ENCODE results near the gene FASTKD2.

Gene FASTKD2

DNA sequence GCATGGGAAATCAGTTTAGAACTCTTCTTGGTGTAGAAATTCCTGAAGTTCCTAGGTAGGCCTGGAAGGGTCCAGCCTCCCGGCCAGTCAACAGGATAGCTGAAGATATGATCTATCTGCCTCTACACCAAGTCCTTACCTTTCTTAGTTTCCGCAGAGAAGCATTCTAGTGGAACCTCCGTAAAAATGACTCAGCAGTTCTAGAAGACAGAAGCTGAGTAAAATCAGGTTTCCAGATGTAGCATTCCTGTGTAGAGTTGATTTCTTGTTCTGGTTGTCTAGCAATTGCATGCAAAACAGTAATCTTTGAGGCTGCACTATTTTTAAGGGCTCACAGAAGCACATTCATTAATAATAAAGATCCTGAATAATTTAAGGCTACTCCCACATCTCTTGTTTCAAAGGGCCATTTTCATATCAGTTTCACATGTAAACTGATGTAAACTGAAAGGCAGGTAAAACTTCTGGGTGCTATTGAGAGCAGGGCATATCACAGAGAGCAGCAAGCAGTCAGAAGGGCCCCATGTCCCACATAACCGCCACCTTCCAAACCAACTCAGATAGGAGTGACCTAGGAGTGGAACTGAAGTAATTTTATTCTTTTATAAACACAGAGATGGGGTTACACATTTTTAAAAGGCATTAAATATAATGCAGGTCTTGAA lies 44.0 kb upstream of the FASTKD2 start:
- no peak for TF ChIP-seq CTCF (IDR thresholded peaks at IDR 0.05; ENCODE audit: borderline replicate concordance, extremely low read depth, low read length, poor library complexity, severe bottlenecking)
- no peak for TF ChIP-seq EZH2 (IDR thresholded peaks at IDR 0.05; ENCODE audit: borderline replicate concordance, low read depth, low read length, severe bottlenecking)
- DNase-seq (no peak), ATAC-seq (ENCODE audit: insufficient read depth, low read depth) (no peak)
- Histone ChIP-seq H3K36me3 (ENCODE audit: insufficient read depth, low read length) (no peaks in the 10 kb centered on the region), H2AFZ (ENCODE audit: low read depth, low read length) (no peak overlapping the region), H3K27ac (ENCODE audit: low read length) (no peak overlapping the region), H3K27me3 (ENCODE audit: insufficient read depth, low read length, poor library complexity) (no peaks in the 10 kb centered on the region), H3K9me3 (ENCODE audit: insufficient read depth, low read length, severe bottlenecking) (no peaks in the 10 kb centered on the region), H3K4me3 (ENCODE audit: low read depth in 1 of 2, low read length in 2 of 2) (no peak overlapping the region), H3K4me2 (ENCODE audit: insufficient read depth, low read length) (no peak overlapping the region), H3K79me2 (ENCODE audit: insufficient read depth, low read length) (no peaks in the 10 kb centered on the region), H3K4me1 (ENCODE audit: insufficient read depth, low read length) (no peaks in the 10 kb centered on the region), H3K9ac (ENCODE audit: low read depth, low read length) (no peak overlapping the region), H4K20me1 (ENCODE audit: insufficient read depth, low read length) (no peaks in the 10 kb centered on the region)

GRCh38 chr2:206723288-206723687 lies 42.1 kb upstream of the FASTKD2 start:
- TF ChIP-seq CTCF (IDR thresholded peaks at IDR 0.05; ENCODE audit: borderline replicate concordance, extremely low read depth, low read length, poor library complexity, severe bottlenecking) (no peak), EZH2 (IDR thresholded peaks at IDR 0.05; ENCODE audit: borderline replicate concordance, low read depth, low read length, severe bottlenecking) (no peak)
- Histone ChIP-seq H3K27me3 (ENCODE audit: insufficient read depth, low read length, poor library complexity) (no peaks in the 10 kb centered on the region), H3K36me3 (ENCODE audit: insufficient read depth, low read length) (no peaks in the 10 kb centered on the region), H3K27ac (ENCODE audit: low read length) (no peak overlapping the region), H2AFZ (ENCODE audit: low read depth, low read length) (no peak overlapping the region), H3K79me2 (ENCODE audit: insufficient read depth, low read length) (no peaks in the 10 kb centered on the region), H3K4me3 (ENCODE audit: low read depth in 1 of 2, low read length in 2 of 2) (no peak overlapping the region), H3K4me2 (ENCODE audit: insufficient read depth, low read length) (no peak overlapping the region), H4K20me1 (ENCODE audit: insufficient read depth, low read length) (no peaks in the 10 kb centered on the region), H3K9ac (ENCODE audit: low read depth, low read length) (no peak overlapping the region), H3K9me3 (ENCODE audit: insufficient read depth, low read length, severe bottlenecking) (no peaks in the 10 kb centered on the region), H3K4me1 (ENCODE audit: insufficient read depth, low read length) (no peaks in the 10 kb centered on the region)
- DNase-seq (no peak), ATAC-seq (ENCODE audit: insufficient read depth, low read depth) (no peak)

GRCh38 chr2:206727287-206727686 lies 38.1 kb upstream of the FASTKD2 start:
- TF ChIP-seq CTCF (IDR thresholded peaks at IDR 0.05; ENCODE audit: borderline replicate concordance, extremely low read depth, low read length, poor library complexity, severe bottlenecking) (no peak), EZH2 (IDR thresholded peaks at IDR 0.05; ENCODE audit: borderline replicate concordance, low read depth, low read length, severe bottlenecking) (no peak)
- Histone ChIP-seq H3K9me3 (ENCODE audit: insufficient read depth, low read length, severe bottlenecking) (no peaks in the 10 kb centered on the region), H4K20me1 (ENCODE audit: insufficient read depth, low read length) (no peaks in the 10 kb centered on the region), H2AFZ (ENCODE audit: low read depth, low read length) (no peak overlapping the region), H3K79me2 (ENCODE audit: insufficient read depth, low read length) (no peaks in the 10 kb centered on the region), H3K27me3 (ENCODE audit: insufficient read depth, low read length, poor library complexity) (no peaks in the 10 kb centered on the region), H3K4me3 (ENCODE audit: low read depth in 1 of 2, low read length in 2 of 2) (no peak overlapping the region), H3K4me1 (ENCODE audit: insufficient read depth, low read length) (no peaks in the 10 kb centered on the region), H3K27ac (ENCODE audit: low read length) (no peak overlapping the region), H3K4me2 (ENCODE audit: insufficient read depth, low read length) (no peak overlapping the region), H3K36me3 (ENCODE audit: insufficient read depth, low read length) (no peaks in the 10 kb centered on the region), H3K9ac (ENCODE audit: low read depth, low read length) (no peak overlapping the region)
- DNase-seq (no peak), ATAC-seq (ENCODE audit: insufficient read depth, low read depth) (no peak)
